NCI-H2081 treated with DMSO at 0.1 percent for 48 hours (cell line): Measurements from ENCODE around the gene XPNPEP1.

Source experiments
- DNase-seq: peaks from one replicate; lab custom pipeline; 2025; lab: John Stamatoyannopoulos, UW

The XPNPEP1 gene

DNA sequence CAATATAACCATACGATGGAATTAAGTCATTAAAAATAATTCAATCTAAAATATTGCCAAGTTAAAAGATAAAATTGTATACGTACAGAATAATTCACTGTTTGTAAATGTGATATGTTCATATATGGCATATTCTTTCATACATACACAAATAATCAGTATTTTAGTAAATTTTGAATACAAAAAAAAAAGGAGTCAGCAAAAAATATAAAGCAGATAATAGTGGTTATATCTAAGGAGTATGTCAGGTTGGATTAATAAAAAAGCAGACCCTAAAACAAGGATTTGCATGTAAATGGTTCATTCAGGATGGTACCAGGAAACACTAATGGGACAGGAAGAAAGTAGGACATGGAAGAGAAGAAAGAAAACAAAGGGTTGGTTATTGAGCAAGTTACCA is 59.5 kb downstream of the XPNPEP1 start:
- DNase-seq: no peak

DNA sequence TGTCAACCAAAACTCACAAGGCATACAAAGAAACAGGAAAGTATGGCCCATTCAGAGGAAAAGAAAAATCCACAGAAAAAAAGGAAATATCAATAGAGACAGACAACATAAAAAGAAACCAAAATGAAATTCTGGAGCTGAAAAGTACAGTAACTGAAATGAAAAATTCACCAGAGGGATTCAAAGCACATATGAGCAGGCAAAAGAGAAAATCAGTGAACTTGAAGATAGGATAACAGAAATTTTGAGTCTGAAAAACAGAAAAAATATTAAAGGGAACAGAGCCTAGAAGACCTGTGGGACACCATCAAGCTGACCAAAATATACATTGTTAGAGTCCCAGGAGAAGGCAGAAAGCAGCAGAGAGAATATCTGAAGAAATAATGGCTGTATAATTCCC is 60.6 kb downstream of the XPNPEP1 start:
- no peak for DNase-seq

DNA sequence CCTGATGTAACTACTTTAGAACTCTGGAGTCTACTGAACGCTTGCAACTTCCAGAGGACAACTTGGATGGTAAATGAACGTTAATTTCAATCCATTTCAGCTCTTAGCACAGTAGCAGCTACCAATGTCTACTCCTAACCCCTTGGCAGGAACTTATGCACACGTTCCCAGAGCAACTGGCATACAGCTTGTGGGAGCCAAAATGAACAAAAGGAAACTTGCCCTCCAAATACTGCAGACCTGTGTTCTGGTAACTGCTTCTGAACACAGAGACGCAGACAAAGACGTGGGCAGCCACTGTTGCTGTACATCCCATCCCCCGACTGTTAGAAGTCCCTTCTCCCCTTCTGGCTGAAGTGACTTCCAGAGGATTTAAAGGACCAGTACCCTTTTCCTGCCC is 61.3 kb downstream of the XPNPEP1 start:
- DNase-seq: no peak

DNA sequence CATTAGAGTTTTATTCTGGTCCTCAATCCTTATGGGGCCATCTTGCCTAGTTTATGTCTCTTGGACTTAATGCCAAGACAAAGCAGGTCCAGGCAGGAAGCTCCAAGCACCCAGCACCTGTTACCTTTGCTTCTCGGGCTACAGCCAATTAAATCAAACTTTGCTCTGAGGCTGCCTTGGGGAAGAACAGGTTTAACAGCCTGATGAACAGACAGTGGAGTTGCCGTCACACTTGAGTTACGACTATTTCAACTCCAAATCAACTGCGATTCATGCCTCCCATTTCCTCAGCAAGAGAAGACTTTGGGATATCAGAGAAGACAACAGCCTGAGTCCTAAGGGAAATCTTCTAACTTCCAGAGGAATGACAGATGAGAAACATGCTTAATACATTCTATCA is 62.2 kb downstream of the XPNPEP1 start:
- no peak for DNase-seq

DNA sequence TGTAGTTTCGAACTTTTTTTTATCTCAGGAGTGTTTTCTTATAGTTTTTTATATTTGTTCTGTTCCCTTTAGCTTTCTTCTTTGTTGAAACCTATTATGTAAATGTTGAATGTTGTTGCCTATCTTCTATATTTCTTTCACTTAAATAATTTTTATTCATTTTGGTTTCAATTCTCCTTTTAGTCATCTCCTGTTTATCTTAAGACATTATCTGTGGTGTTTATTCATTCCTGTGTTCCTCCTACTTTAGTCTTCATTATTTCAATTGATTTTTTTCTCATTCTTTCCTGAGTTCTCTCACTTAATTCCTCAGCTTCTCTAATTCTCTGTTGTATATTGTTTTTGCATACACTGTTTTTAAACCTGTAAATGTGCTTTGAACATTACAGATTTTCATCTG is 64.1 kb downstream of the XPNPEP1 start:
- no peak for DNase-seq

DNA sequence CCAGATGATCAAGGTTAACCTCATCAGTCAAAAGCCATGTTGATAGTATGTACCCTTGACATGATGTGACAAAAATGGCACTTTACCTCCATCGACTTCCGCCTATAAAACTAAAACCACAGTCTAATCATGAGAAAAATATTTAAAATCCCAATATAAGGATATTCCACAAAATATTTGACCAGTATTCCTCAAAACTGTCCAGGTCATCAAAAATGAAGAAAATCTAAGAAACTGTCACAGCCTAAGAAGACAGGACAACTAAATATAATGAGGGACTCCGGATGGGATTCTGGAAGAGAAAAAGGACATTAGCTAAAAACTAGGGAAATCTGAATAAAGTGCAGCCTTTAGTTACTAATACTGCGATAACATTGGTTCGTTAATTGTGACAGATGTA is 67.6 kb downstream of the XPNPEP1 start:
- no peak for DNase-seq

DNA sequence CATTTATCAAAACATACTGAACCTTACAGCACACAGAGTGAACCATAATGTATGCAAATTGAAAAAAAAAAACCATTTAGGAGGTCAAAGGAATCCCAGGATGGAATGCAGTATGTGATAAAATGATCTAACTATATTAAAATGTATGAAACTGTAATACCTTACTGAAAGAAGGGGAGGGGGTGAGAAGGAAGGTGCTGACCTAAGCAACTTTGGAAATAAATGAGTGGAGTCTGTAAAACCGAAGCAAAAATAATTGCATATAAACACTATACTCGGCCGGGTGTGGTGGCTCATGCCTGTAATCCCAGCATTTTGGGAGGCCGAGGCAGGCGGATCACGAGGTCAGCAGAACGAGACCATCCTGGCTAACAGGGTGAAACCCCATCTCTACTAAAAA is 69.4 kb downstream of the XPNPEP1 start:
- no peak for DNase-seq

DNA sequence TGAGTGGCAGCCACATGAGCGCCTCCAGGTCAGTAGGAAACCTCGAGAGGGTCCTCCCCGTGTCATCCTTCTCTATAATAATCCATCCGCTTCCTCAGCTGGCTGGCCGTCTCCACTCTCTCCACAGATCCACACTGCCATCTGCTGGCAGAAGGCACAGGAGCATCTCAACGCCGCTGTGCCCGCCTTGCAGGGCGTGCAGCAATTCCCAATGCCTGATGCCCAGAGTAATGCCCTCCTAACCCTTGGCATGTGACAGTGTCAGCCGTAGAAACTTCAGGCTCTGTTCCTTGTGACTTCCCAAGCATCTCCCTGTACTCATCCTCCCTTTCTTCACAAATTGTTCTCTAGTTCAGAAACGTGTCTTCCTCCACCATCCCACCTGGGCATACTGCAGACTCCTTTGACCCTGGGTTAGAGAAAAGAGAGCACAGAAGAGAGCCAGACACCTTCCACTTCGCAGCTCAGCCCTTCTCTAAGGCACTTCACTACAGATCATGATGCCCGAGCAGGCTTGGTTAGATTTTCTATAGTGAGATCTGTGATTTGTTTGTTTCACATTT is 70.8 kb downstream of the XPNPEP1 start:
- DNase-seq: no peak

DNA sequence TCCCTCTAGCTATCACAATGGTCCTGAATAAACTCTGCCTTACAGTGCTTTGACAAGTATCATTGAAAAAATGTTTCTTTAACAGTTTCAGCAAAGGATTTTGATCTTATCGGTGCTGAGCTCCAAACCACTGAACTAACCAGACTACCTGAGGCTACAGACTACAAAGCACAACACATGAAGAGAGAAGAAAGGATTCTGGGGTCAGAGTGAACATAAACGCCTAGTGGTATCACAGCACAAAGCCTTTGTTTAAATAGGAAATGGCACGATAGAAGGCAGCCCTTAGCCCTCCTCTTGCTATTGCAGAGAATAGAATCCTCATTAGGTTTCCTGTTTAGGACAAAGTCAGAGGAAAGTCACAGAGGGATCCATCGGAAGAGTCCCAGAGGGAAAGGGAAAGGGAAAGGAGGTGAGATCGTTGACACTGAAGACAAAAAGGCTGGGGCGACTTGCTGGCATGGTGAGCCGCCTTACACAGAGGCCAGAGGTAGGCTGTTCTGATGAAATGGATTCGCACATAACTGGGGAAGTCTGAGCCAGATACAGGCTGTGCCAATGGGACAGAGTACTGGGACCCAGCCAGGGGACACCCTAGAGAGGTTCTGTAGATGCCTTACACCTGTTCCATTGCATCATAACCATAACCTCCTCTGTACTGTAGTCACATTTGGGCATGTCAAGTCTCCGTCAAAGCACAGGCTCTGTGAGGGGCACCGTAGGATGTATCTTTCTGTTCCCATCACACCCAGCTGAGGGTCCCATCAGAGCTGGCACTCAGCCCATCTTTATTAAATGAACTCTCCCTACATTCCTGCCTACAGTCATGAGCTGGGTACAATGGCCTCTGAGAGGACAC is 71.5 kb downstream of the XPNPEP1 start:
- DNase-seq: no peak

DNA sequence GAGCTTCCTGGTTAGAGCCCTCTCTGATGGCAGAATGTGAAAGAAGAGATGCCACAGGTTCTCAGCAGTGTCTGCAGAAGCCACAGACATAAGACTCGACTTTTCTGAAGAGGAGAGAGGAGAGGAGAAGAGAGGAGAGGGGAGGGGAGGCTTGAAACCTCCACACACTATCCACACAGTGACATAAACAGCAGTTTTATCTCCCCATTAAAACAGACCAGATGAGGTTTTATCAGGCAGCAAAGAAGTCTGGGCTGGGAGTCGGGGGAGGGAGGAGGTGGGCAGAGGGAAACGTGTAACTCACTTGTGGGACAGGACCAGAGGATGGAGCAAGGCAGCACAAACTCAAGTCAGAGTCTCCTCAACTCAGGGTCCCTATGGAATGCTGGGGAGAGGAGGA is 76.5 kb downstream of the XPNPEP1 start:
- DNase-seq: no peak

DNA sequence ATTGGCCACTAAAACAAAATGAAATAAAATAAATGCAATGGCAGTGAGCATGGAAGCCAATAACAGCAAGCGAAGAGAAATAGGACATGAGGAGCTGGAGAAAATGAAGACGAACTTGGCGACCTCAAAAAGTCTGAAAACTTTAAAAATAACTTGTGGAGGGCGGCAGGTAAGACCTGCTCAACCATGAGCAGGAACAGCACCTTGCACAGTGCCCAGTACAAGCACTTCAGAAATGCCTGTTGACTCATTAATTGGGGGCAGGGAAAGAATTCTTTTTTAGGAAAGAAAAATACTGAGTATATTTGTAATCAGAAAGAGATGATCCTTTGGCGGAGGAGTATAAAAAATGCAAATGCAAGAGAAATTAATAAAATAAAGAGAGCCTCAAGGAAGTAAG is 78.0 kb downstream of the XPNPEP1 start:
- DNase-seq: no peak

DNA sequence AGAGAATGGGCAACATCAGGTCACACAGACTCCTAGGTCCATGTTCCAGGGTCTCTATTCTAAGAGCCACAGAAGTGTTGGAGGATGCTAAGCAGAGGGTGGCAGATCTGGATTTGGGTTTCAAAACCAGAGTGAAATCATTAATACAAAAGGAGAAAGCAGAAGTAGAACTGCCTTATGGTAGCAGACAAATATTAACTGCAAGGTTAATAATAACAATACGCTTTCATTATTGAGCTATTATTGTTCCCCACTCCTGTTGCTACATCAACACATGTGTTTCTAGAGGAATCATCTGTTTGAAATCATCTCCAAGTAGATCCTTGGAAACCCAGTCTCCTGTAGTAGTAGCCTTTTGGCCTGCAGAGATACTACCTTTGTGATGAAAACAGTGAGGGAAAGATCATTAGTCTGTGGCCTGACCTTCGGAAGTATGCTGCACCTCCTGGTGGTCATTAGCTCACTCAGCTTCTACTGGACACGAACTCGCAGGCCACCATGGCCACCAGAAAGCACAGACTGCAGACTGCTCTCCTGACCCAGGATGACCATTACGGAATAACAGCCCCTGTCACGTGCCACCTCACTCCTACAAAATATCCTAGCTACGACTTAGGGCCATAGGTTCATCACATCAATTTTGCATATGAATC is 84.6 kb downstream of the XPNPEP1 start:
- DNase-seq: no peak

DNA sequence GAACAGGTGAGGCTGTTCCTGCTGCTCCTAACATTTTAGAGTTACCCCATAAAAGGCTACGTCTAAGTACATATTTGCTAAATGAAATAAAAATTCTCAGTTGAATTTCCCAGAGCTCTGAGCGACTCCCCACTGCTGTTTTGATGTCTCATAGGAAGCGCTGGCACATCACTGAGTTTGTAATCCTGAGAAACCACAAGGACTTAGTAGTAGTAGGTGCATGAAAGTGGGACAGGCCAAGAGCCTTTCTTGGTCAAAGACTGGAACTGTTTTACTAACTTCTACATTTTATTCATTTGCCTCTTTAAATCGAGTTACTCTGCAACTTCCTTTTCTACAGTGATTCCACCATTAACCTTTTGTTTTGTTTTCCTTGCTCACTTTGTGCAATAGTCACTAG is 85.9 kb downstream of the XPNPEP1 start:
- DNase-seq: no peak

DNA sequence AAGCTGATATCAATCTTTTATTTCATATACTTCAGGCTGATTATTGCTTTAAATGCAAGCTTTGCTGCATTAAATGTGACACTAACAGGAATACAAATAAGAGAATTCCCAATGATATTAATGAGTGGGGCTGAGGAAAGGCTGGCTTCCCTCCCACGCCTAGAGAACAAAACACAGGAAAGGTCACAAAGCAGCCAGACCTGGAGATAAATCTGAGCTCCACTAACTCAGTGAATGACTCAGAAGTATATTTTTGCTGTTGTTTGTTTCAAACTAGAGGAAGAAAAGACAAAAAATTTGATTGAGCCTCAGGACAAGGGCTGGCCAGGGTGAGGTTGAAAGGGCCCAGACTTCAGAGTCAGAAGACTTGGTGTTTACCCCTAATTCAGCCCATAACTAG is 88.1 kb downstream of the XPNPEP1 start:
- DNase-seq: no peak

DNA sequence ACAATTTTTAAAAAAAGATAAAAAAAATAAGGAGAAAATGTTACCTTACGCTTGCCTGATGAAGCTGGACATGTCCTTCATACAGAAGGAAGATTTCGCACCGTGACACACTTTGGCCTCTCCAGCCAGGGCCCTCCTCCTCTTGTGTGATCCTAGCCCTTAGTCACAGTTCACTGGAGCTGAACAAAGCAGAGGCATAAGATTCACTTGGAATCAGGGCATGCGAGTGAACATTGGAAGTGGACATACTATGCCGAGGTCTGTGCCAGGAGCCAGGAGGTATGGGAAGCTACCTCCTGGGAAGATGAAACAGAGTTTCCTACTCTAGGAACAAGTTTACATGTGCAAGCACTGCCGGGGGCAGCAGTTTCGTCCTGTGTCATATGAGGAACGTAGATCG is 91.5 kb downstream of the XPNPEP1 start:
- DNase-seq: no peak

DNA sequence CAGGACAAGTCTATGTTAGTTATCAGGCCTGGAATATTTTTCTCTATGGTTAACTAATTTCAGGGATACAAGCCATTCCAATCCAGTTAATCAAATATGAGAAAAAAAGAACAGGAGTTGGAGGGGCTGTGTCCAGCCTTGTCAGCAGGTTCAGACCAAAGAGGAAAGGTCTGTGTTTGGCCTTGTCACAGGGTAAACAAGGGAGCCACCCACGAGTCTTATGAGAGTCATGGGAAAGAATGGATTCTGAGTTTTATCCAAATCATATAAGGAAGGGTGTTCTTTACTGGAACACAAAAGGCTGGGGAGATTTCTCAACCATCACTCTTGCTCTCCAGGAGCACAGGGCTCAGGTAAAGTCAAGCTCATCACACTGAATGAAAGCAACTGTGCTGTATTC is 99.1 kb downstream of the XPNPEP1 start:
- no peak for DNase-seq

DNA sequence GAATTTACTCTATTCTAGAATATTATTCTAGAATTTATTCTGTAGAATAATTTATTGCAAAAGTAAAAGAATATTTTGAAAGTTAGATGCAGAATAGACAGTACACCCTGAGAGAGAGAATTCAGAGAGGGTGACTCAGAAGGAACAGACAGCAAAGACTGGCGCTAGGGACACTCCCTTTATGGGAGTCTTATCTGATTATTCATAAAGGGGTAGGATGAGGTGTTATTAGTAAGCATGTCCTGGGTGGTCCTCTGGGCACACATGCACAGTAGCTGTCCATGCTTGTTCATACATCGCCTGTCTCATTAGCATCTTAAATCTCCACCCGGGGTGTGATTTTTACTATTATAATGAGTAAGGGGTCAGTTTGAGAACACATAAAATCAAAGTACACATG is 100.1 kb downstream of the XPNPEP1 start:
- no peak for DNase-seq

DNA sequence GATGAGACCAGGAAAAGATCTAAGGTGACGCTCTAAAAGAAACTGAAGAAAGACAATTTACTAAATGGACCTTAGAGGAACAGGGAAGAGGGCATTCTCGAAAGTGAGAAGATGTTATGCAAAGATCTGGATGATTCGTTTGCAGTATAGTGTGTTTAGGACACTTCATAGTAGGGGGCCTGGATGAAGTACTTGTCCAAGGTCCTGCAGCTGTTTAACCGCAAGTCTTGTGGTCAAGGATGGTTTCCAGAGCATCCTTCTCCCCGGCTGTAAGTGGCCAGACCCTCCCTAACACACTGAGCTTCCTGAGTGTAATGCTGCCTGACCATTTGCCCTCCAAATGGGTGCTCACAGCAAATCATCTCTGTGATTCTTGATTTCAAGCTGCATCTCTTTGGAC is 101.6 kb downstream of the XPNPEP1 start:
- DNase-seq: no peak

DNA sequence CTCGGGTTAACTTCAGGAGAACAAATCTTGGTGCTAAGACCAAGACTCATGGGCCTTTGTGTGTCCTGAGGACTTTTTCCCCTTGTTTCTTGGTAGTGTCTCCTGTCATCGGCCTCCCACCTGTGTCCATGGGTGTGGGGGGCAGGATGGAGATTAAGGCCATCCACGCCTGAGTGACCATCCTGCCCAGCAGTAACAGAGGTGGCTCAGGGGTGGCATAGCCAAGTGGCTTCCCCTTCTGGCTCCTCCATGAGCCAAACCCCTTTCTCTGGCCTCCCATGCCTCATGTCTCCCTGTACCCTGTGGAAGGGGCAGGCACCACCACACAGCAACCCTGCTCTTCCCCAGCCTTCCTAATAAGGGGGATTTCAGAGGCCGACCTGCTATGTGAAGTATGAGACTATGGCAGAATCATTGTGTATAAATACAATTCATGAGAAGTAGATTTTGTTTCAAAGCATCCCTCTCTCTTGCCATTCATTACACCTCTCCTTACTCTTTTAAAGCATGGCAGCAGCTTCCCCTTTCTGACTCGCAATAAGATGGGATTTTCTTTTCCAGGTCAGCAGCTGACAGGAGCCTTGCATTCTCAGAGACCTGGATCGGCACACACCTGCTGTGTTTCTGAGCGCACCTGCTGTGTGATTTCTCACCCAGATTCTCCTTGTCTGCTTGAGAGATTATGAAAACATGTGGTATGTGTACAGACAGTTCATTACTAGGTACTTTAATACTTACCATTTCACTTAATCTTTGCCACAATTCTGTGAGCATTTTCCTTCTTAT is 102.5 kb downstream of the XPNPEP1 start:
- no peak for DNase-seq

DNA sequence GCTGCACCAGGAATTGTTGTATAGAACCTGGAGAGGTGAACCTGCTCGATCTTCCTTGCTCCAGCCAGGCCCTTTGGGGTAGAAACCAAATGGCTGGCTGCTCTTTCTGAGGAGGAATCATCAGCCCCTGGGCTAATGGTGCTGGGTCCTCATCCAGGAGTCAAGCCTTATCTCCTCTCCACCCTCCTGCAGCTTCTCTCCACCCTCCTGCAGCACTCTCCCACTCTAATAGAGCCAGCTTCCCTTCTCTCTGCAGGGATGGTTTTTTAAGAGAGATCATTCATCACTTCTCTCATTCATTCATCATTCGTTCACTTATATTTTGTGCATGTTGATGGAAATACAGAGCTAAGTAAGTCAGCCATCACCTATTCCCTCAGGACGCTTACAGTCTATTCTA is 103.5 kb downstream of the XPNPEP1 start:
- DNase-seq: no peak
